ENCODE results near the gene GLB1L2.

The GLB1L2 gene

GRCh38 chr11:134386945-134387344 is 55.2 kb downstream of the GLB1L2 start:
- no peak for DNase-seq (ENCODE audit: low spot score)

- DNase-seq (ENCODE audit: low spot score) = no peak
These were observed 55.7 kb downstream of the GLB1L2 start for GRCh38 chr11:134387501-134387900.

- DNase-seq (ENCODE audit: low spot score) = no peak
These were observed 56.8 kb downstream of the GLB1L2 start for GRCh38 chr11:134388590-134388989.

GRCh38 chr11:134389464-134390180 is 57.8 kb downstream of the GLB1L2 start:
- DNase-seq (ENCODE audit: low spot score) = no peak

- no peak for DNase-seq (ENCODE audit: low spot score)
These were observed 59.1 kb downstream of the GLB1L2 start for GRCh38 chr11:134390706-134391569.

- no peak for DNase-seq (ENCODE audit: low spot score)
These were observed 59.9 kb downstream of the GLB1L2 start for GRCh38 chr11:134391656-134392055.

GRCh38 chr11:134392953-134393615 is 61.3 kb downstream of the GLB1L2 start:
- no peak for DNase-seq (ENCODE audit: low spot score)

- DNase-seq (ENCODE audit: low spot score) = no peak
These were observed 61.9 kb downstream of the GLB1L2 start for GRCh38 chr11:134393638-134394037.

GRCh38 chr11:134394311-134394710 is 62.5 kb downstream of the GLB1L2 start:
- DNase-seq (ENCODE audit: low spot score) = no peak

GRCh38 chr11:134395002-134395401 is 63.2 kb downstream of the GLB1L2 start:
- DNase-seq (ENCODE audit: low spot score) = no peak

GRCh38 chr11:134397304-134398078 is 65.7 kb downstream of the GLB1L2 start:
- DNase-seq (ENCODE audit: low spot score) = no peak

- no peak for DNase-seq (ENCODE audit: low spot score)
These were observed 66.3 kb downstream of the GLB1L2 start for GRCh38 chr11:134398079-134398444.

- DNase-seq (ENCODE audit: low spot score) = no peak
These were observed 67.0 kb downstream of the GLB1L2 start for GRCh38 chr11:134398644-134399292.

GRCh38 chr11:134399293-134399654 is 67.5 kb downstream of the GLB1L2 start:
- no peak for DNase-seq (ENCODE audit: low spot score)

GRCh38 chr11:134399996-134400395 is 68.2 kb downstream of the GLB1L2 start:
- no peak for DNase-seq (ENCODE audit: low spot score)

- DNase-seq (ENCODE audit: low spot score) = no peak
These were observed 70.3 kb downstream of the GLB1L2 start for GRCh38 chr11:134401825-134402809.

GRCh38 chr11:134402910-134403309 is 71.1 kb downstream of the GLB1L2 start:
- no peak for DNase-seq (ENCODE audit: low spot score)

- no peak for DNase-seq (ENCODE audit: low spot score)
These were observed 73.0 kb downstream of the GLB1L2 start for GRCh38 chr11:134404575-134405341.

- no peak for DNase-seq (ENCODE audit: low spot score)
These were observed 73.6 kb downstream of the GLB1L2 start for GRCh38 chr11:134405436-134405835.

GRCh38 chr11:134405841-134406240 is 74.1 kb downstream of the GLB1L2 start:
- DNase-seq (ENCODE audit: low spot score) = no peak

All from hematopoietic multipotent progenitor cell treated with erythropoietin and hydrocortisone succinate and interleukin-3 and kit ligand, for 17 days (in vitro differentiated cells).